Ramos (cell line): Measurements from ENCODE around the gene OR6B3.

Experiments
- in situ Hi-C: fragments of 300-500 bp; cut with MboI; formaldehyde crosslinking; loops from one replicate; pipeline ENCODE4 v1.14.3; 2022; ENCODE audit warnings: low sequenced_read_pairs; ENCODE audit not compliant: unreplicated experiment

OR6B3 gene

DNA sequence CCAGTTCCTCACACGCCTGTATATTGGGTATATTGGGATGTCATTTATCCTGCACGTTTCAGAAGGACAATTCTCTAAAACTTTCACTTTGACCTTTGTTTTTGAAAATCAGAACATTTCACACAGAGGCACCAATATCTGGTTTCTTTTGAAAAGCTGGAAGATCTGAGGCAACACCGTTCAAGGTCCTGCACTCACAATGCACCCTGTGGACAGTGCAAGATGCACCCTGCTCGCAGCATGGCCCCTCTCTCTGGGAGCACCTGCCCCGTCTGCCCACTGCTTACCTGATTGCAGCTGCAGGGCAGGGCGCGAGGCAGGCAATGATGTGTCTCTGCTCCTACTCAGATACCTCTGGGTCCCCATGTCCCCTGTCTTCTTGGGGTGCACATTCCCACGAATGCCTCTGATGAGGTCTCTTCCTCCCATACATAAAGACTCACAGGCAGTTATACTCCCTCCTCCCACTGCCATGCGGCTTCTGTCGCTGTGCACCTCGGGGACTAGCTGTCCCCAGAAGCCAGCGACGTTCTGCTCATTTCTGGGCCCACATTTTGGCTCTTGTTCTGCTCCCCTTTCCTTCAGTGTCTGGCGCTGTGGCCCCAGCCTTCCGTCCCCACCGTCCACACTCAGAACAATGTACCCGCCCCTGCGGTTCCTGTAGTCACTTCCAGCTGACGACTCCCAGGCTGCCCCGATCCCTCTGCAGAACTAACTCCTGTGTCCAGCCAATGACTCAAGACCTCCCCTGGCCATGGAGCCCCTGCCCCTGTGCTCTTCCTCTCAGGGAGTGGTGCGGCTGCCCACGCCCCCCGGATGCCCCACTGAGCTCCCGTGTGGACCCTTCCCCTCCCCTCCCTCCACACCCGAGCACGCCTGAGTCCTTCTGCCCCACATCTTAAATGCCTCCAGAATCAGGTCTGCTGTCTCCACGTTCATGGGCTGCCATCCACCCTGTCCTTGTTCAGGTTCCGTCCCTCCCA is at the start of gene OR6B3:
TSS of gene OR6B3 (minus strand) at position 349 of the 983 bp plus-strand sequence.
- in situ Hi-C loops: no loop called here

DNA sequence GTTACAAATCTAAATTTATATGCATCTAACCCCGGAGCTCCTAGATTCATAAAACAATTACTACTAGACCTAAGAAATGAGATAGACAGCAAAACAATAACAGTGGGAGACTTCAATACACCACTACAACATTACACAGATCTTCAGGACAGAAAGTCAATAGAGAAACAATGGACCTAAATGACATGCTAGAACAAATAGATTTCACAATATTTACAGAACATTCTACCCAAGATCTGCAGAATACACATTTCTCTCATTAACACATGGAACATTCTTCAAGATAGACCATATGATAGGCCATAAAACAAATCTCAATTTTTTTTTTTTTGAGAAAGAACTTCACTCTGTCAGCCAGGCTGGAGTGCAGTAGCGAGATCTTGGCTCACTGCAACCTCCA is 45.0 kb upstream of the OR6B3 start:
- in situ Hi-C loops: no loop called here

GRCh38 chr2:240095556-240096523 is 42.5 kb upstream of the OR6B3 start:
- in situ Hi-C loops: no loop called here

- in situ Hi-C loops: no loop called here
Observed at GRCh38 chr2:240089306-240089705, 36.0 kb upstream of the OR6B3 start.

GRCh38 chr2:240086563-240086962 is 33.2 kb upstream of the OR6B3 start:
- in situ Hi-C loops: no loop called here

DNA sequence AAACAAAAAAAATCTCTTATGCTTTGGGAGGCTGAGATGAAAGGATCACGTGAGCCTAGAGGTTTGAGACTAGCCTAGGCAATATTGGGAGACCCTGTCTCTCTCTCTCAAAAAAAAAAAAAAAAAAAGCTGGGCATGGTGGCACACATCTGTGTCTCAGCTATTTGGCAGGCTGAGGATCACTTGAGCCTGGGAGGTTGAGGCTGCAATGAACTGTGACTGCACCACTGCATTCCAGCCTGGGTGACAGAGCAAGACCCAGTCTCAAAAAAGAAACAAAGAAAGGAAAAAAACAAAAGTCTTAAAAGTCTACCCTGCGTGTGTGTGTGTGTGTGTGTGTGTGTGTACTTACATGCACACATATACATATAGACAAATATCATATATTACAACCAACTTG is 25.3 kb upstream of the OR6B3 start:
- in situ Hi-C loops: no loop called here

DNA sequence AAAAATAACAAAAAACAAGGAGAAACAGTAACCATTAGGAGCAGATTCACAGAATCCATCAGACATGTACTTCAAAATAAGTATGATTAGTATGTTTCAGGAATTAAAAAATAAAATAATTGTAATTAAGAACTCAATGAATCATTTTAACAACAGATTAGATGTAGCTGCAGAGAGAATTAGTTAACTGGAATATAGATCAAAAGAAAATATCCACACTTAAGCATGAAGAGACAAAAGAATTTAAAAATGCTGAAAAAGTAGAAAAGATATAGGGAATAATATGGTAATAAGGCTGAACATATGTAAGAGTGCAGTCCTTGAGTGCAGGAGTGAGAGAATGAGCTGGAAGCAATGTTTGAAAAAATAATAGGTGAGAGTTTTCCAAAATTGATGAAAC is 24.1 kb upstream of the OR6B3 start:
- in situ Hi-C loops: no loop called here

GRCh38 chr2:240074545-240074944 is 21.2 kb upstream of the OR6B3 start:
- in situ Hi-C loops: no loop called here

DNA sequence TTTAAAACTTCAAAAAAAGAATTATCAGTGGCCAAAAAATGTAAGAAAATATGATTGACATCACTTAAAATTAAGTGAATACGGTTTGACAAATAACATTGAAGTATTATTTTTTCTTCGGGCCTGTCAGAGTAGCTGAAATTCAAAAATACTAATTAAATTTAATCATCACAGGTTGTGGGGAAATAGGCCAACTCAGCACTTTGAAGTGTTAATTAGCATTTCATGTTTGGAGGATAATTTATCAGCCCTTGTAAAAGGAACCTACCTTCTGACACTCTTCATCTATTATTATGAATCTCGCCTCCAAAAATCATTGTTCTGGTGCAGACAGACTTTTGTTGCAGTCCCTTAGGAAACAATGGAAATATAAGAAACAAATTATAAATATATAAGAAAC is 17.6 kb upstream of the OR6B3 start:
- in situ Hi-C loops: no loop called here

DNA sequence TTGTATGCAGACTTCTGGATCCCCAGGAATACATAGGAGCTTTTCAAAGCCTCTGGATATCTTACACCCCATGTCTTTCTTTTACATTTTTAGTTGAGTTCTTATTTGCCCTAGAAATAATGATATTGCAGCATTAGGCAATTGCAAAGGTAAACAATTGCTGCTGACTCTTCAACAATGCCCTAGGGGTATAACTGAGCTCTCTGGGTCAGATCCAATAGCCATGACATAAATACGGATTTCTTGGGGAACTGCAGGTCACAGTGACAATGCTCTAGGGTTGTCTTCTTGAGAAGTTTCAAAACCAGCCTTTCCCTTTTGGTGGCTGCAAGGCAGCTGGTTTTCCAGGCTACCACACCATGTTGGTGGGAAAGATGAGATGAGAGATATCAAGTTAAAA is 16.5 kb upstream of the OR6B3 start:
- in situ Hi-C loops: no loop called here

DNA sequence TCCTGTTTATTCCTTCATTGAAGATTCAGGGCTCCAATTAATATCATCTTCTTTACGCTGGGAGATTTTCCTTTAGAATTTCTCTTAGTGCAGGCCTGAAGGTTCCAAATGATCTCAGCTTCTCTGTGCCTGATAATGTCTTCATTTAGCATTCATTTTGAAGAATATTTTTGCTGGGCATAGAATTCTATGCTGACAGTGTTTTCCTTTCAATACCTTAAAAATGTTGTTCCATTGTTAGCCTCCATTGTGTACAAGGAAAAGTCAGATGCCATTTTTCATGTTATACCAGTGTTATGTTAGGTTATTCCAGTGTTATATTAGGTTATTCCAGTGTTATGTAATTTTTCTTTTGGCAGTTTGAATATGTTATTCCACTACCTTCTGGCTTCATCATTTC is 14.9 kb upstream of the OR6B3 start:
- in situ Hi-C loops: no loop called here

DNA sequence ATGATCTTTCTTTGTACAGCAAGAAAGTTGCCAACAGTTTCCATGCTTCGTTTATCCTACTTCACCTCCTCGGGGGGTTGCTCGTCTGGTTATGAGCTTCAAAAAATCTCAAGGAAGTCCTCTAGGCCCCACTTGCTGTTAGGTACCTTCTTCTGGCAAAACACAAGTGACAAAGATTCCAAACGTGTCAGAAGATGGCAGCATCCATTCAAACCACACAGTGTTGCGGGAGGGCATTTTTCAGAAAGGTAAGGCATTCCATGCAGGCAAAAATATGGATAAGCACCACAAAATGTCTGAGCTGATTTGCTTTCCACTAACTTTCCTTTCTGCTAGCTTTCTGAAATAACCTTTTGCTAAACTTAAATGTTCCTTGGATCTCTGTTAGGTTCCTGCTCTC is 13.2 kb upstream of the OR6B3 start:
- in situ Hi-C loops: no loop called here

DNA sequence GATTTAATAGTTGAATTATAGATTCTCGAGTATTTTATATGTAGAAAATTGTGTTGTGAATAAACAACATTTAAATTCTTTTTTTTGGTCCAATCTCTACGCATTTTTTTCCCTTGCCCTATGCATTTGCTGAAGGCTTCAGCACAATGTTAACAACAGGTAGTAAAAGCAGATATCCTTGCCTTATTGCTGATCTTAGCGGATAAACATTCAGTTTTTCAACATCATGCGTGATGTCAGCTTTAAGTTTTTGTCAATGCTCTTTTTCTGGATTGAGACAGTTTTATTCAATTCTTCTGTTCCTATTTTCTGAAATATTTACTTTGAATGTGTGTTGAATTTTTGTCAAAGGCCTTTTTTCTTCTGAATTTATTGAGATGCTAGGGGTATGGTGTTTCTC is 11.6 kb upstream of the OR6B3 start:
- in situ Hi-C loops: no loop called here

GRCh38 chr2:240060977-240061591 is 7.8 kb upstream of the OR6B3 start:
- in situ Hi-C loops: no loop called here

DNA sequence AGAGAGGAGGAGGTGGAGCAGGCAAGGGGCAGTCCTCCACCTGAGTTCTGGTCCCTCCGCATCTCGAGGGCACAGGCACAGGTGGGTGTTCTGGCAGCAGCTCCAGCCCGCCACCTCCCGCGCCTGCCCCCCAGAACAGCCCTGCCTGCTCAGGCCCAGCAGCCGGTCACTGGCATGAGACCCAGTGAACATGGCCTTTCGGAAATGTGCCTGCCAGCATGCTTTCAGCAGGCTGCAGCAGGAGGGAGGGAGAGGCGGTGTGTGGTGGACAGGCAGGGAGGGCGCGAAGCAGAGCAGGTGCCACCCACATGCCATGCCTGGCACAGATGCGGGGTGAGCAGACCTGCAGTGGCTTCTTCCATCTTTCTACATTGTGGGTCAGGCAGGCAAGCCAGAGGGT is 3.4 kb upstream of the OR6B3 start:
- in situ Hi-C loops: loop anchor here (5.0 kb wide), 1 partner anchor 86 kb away; the partner anchor contains the start of gene OTOS

GRCh38 chr2:240055177-240055917 is 2.0 kb upstream of the OR6B3 start:
- in situ Hi-C loops: loop anchor here (5.0 kb wide), 1 partner anchor 87 kb away; the partner anchor contains the start of gene OTOS

- in situ Hi-C loops: no loop called here
Observed at GRCh38 chr2:240052524-240052923, 797 bp downstream of the OR6B3 start.

DNA sequence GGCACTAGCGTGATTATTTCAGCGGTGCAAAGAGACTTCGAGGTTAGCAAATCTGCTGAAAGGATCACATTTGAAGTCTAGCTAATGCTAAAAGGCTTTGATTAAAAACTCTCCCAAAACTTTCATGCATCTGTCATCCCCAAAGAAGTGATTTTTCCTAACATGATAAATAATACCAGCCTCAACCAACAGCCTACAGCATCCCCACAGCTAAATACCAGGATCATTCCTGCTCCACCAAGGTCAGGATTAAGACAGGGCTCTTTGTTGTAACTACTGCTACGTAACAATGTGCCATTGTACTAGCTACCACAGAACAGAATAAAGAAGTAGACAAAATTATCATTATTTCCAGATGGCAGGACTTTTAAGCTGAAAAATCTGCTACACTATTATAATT is 1.6 kb downstream of the OR6B3 start:
- in situ Hi-C loops: no loop called here

- in situ Hi-C loops: no loop called here
Observed at GRCh38 chr2:240050278-240050677, 3.0 kb downstream of the OR6B3 start.

DNA sequence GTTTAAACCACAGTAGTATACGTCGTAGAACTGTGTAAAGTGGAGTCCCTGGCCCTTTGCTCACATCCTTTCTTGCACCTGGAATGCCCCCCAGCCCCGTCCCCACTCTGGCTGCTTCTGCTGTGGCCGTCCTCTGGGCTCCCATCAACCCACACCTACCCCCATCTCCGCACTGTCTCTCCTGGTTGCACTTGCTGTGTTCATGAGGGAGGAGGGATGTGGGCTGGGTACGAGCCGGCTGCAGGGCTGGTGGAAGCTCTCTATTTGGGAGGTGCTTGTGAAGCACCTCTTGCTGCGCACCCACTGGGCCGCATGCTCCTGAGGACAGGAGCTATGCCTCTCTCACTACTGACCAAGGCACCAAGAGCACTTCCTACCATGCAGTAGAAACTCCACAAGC is 5.1 kb downstream of the OR6B3 start:
- in situ Hi-C loops: no loop called here
